Liver (tissue), 9 donors: ENCODE results near the gene CYP3A7. TPM values are rescaled to one million over a fixed set of nuclear protein-coding genes. Genes with fewer than 3 reads are reported as not detected.

Source experiments
- DNase-seq: peaks from one replicate; pipeline ENCODE4 v3.0.0-alpha.2; 2017; ENCODE audit warnings: low spot score
- H3K27ac ChIP-seq, 2 donors: one replicate each; pipeline ENCODE4 v1.7.0; 2013; ENCODE audit warnings: inconsistent platforms in 2 of 2, low read length in 2 of 2, control low read depth in 1 of 2, low read depth in 1 of 2, mild to moderate bottlenecking in 1 of 2
- H3K27me3 ChIP-seq, 4 donors: one replicate each; pipeline versions ENCODE4 v1.6.1 to v1.7.0; 2013; ENCODE audit warnings: low read length in 3 of 4, inconsistent platforms in 1 of 4, mild to moderate bottlenecking in 1 of 4, moderate library complexity in 1 of 4; ENCODE audit not compliant: control insufficient read depth in 4 of 4, insufficient read depth in 4 of 4
- H3K36me3 ChIP-seq, 4 donors: one replicate each; pipeline versions ENCODE4 v1.6.1 to v1.7.0; 2013; ENCODE audit warnings: low read length in 3 of 4, mild to moderate bottlenecking in 3 of 4, low read depth in 1 of 4, moderate library complexity in 1 of 4; ENCODE audit not compliant: control insufficient read depth in 4 of 4, insufficient read depth in 3 of 4
- H3K4me1 ChIP-seq, 4 donors: one replicate each; pipeline versions ENCODE4 v1.6.1 to v1.7.0; 2013; ENCODE audit warnings: low read length in 3 of 4, mild to moderate bottlenecking in 3 of 4, moderate library complexity in 1 of 4; ENCODE audit not compliant: control insufficient read depth in 4 of 4, insufficient read depth in 4 of 4
- H3K4me3 ChIP-seq, 3 donors: one replicate each; pipeline versions ENCODE4 v1.6.1 to v1.7.0; 2013; ENCODE audit warnings: low read length in 3 of 3, control low read depth in 1 of 3, low read depth in 1 of 3, mild to moderate bottlenecking in 1 of 3
- H3K9ac ChIP-seq, 2 donors: one replicate each; pipeline ENCODE4 v1.7.0; 2013; ENCODE audit warnings: low read length in 2 of 2, mild to moderate bottlenecking in 2 of 2, moderate library complexity in 2 of 2, control low read depth in 1 of 2, low read depth in 1 of 2
- H3K9me3 ChIP-seq, 4 donors: one replicate each; pipeline versions ENCODE4 v1.6.1 to v1.7.0; 2013; ENCODE audit warnings: low read length in 3 of 4; ENCODE audit not compliant: control insufficient read depth in 4 of 4
- CTCF ChIP-seq: fragments of 150-350 bp; IDR thresholded peaks from 2 replicates; pipeline ENCODE4 v1.5.1; 2017; ENCODE audit warnings: improper control_type of control experiment, low read depth, low read length; ENCODE audit not compliant: missing input control
- FOXA1 ChIP-seq: IDR thresholded peaks from 2 replicates; pipeline ENCODE4 v1.6.1; 2016; ENCODE audit warnings: antibody characterized with exemption
- FOXA2 ChIP-seq: IDR thresholded peaks from 2 replicates; pipeline ENCODE4 v1.6.1; 2016; ENCODE audit warnings: antibody characterized with exemption
- GABPA ChIP-seq, 2 donors: IDR thresholded peaks in 1 of 2; conservative IDR thresholded peaks in 1 of 2; 2 replicates each; pipeline ENCODE4 v1.6.1; 2016; ENCODE audit warnings: antibody characterized with exemption in 2 of 2, mild to moderate bottlenecking in 1 of 2, moderate library complexity in 1 of 2
- HNF4A ChIP-seq, 2 donors: conservative IDR thresholded peaks; 2 replicates each; pipeline ENCODE4 v1.6.1; 2016; ENCODE audit warnings: antibody characterized with exemption in 2 of 2, mild to moderate bottlenecking in 2 of 2
- JUND ChIP-seq, 2 donors: IDR thresholded peaks; 2 replicates each; pipeline ENCODE4 v1.6.1; 2016; ENCODE audit warnings: antibody characterized with exemption in 2 of 2
- NR2F2 ChIP-seq: IDR thresholded peaks from 2 replicates; pipeline ENCODE4 v1.6.1; 2016; ENCODE audit warnings: antibody characterized with exemption
- RAD21 ChIP-seq, 2 donors: IDR thresholded peaks; 2 replicates each; pipeline ENCODE4 v1.6.1; 2016; ENCODE audit warnings: antibody characterized with exemption in 2 of 2, mild to moderate bottlenecking in 2 of 2
- RXRA ChIP-seq, 2 donors: IDR thresholded peaks; 2 replicates each; pipeline ENCODE4 v1.6.1; 2017 to 2018; ENCODE audit warnings: antibody characterized with exemption in 2 of 2, mild to moderate bottlenecking in 1 of 2
- SP1 ChIP-seq: IDR thresholded peaks from 2 replicates; pipeline ENCODE4 v1.6.1; 2018; ENCODE audit warnings: antibody characterized with exemption, mild to moderate bottlenecking
- TAF1 ChIP-seq: conservative IDR thresholded peaks from 2 replicates; pipeline ENCODE4 v1.6.1; 2016; ENCODE audit warnings: antibody characterized with exemption, mild to moderate bottlenecking
- YY1 ChIP-seq: IDR thresholded peaks from 2 replicates; pipeline ENCODE4 v1.6.1; 2016; ENCODE audit warnings: antibody characterized with exemption, mild to moderate bottlenecking
- ZBTB33 ChIP-seq: IDR thresholded peaks from 2 replicates; pipeline ENCODE4 v1.6.1; 2016; ENCODE audit warnings: antibody characterized with exemption
- WGBS: extraction: QIAGEN DNeasy Blood & Tissue Kit; methylation state at CpG from one replicate; pipeline ENCODE4 v1.1.7; 2013; 5-methylcytosine and 5-hydroxymethylcytosine counted together
- polyA plus RNA-seq, 2 donors: library from polyadenylated mRNA; stranded (reverse) in 1 of 2; unstranded in 1 of 2; fragments of 200-250 nt in 1 of 2; fragments of >200 nt in 1 of 2; fragmentation: Nextera tagmentation in 1 of 2; extraction: Ambion mirVana in 1 of 2; gene quantifications; one replicate each; pipeline versions ENCODE4 v1.2.1 to v1.2.3, GENCODE V29; 2013 to 2015
- total RNA-seq, 2 donors: library from RNA; depleted of rRNA; stranded (reverse); fragments of >200 nt; gene quantifications; one replicate each; pipeline ENCODE4 v1.2.3, GENCODE V29; 2014
- TF ChIP-seq, protein P1 (sequence below): IDR thresholded peaks from 2 replicates; pipeline ENCODE4 v1.6.1; 2016; ENCODE audit warnings: antibody characterized with exemption
- TF ChIP-seq, protein P2 (sequence below): IDR thresholded peaks from 2 replicates; pipeline ENCODE4 v1.6.1; 2016; ENCODE audit warnings: antibody characterized with exemption, mild to moderate bottlenecking
- TF ChIP-seq, protein P3 (sequence below): IDR thresholded peaks from 2 replicates; pipeline ENCODE4 v1.6.1; 2016; ENCODE audit warnings: antibody characterized with exemption
- donor health status: healthy.
- donor health status: healthy.
- donor health status: healthy.
- donor health status: healthy.
- donor health status: healthy.

Gene CYP3A7
- total and polyA plus RNA-seq, 4 donors = 36.1 to 2,448 (median 83.4) TPM

DNA sequence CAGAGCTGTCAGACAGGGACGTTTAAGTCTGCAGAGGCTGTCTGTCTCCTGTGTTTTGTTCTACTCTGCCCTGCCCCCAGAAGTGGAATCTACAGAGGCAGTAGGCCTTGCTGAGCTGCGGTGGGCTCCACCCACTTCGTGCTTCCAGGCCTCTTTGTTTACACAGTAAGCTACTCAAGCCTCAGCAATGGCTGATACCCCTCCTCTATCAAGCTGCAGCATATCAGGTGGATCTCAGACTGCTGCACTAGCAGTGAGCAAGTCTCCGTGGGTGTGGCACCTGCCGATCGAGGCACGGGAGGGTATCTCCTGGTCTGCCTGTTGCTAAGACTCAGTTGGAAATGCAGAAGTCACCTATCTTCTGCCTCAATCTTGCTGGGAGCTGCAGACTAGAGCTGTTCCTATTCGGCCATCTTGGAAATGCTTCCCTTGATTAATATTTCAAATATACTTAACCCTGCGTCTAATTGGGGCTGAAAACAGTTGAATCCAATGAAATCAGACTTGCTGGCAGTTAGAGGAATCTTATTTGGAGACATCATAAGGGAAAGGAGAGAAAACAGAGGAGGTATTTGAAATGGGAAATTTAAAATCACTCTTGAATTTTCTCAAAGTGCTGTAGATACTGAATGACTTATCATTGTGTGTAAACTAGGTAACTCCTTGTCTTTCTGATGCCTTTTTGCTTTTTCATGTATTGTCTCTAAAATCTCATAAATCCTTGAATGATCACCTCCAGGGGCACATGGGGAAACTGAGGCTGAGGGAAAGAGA, 41.4 kb downstream of the CYP3A7 start:
- Histone ChIP-seq H3K4me1 (peaks cover 1 to 38% (median 18%) of the 10 kb centered on the region in 4 donors), H3K27ac (peak overlapping the region; percentile 91 to 93), H3K9ac (peak overlapping the region; percentile 1 to 84), H3K4me3 (peak overlapping the region in 2 of 3 donors; percentile 16 to 45), H3K9me3 (no peaks in the 10 kb centered on the region), H3K27me3 (no peaks in the 10 kb centered on the region), H3K36me3 (no peaks in the 10 kb centered on the region)
- peak; percentile 63 for TF ChIP-seq SP1
- TF ChIP-seq TAF1 = peak; percentile 71
- TF ChIP-seq RAD21 (IDR thresholded peaks at IDR 0.05) = peak in 1 of 2 donors; percentile 59
- TF ChIP-seq RXRA (IDR thresholded peaks at IDR 0.05) = peak in 1 of 2 donors; percentile 54
- peak; percentile 25 for TF ChIP-seq FOXA1
- TF ChIP-seq, protein P1, sequence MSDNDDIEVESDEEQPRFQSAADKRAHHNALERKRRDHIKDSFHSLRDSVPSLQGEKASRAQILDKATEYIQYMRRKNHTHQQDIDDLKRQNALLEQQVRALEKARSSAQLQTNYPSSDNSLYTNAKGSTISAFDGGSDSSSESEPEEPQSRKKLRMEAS = no peak
- no peak for TF ChIP-seq GABPA (IDR thresholded peaks at IDR 0.05 in 1 of 2, conservative IDR thresholded peaks at IDR 0.05 in 1 of 2)
- peak; percentile 90 for TF ChIP-seq YY1
- peak; percentile 5 to 34 for TF ChIP-seq HNF4A (conservative IDR thresholded peaks at IDR 0.05)
- TF ChIP-seq, protein P2, sequence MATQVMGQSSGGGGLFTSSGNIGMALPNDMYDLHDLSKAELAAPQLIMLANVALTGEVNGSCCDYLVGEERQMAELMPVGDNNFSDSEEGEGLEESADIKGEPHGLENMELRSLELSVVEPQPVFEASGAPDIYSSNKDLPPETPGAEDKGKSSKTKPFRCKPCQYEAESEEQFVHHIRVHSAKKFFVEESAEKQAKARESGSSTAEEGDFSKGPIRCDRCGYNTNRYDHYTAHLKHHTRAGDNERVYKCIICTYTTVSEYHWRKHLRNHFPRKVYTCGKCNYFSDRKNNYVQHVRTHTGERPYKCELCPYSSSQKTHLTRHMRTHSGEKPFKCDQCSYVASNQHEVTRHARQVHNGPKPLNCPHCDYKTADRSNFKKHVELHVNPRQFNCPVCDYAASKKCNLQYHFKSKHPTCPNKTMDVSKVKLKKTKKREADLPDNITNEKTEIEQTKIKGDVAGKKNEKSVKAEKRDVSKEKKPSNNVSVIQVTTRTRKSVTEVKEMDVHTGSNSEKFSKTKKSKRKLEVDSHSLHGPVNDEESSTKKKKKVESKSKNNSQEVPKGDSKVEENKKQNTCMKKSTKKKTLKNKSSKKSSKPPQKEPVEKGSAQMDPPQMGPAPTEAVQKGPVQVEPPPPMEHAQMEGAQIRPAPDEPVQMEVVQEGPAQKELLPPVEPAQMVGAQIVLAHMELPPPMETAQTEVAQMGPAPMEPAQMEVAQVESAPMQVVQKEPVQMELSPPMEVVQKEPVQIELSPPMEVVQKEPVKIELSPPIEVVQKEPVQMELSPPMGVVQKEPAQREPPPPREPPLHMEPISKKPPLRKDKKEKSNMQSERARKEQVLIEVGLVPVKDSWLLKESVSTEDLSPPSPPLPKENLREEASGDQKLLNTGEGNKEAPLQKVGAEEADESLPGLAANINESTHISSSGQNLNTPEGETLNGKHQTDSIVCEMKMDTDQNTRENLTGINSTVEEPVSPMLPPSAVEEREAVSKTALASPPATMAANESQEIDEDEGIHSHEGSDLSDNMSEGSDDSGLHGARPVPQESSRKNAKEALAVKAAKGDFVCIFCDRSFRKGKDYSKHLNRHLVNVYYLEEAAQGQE = no peak
- no peak for TF ChIP-seq ZBTB33
- peak; percentile 76 for TF ChIP-seq FOXA2
- TF ChIP-seq CTCF = no peak
- no peak for TF ChIP-seq NR2F2
- TF ChIP-seq JUND (IDR thresholded peaks at IDR 0.05) = no peak
- WGBS = 24% methylated on average over 9 of the region's 9 CpGs
- peak; percentile 67 for DNase-seq

DNA sequence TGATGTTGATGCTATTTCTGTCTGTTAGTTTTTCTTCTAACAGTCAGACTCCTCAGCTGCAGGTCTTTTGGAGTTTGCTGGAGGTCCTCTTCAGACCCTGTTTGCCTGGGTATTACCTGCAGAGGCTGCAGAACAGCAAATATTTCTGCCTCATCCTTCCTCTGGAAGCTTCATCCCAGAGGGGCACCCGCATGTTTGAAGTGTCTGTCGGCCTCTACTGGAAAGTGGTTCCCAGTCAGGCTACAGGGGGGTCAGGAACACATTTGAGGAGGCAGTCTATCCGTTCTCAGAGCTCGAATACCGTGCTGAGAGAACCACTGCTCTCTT, 41.9 kb downstream of the CYP3A7 start:
- H3K27me3 ChIP-seq = no peaks in the 10 kb centered on the region
- peaks cover under 1 to 36% (median 18%) of the 10 kb centered on the region in 4 donors for H3K4me1 ChIP-seq
- no peaks in the 10 kb centered on the region for H3K9me3 ChIP-seq
- H3K36me3 ChIP-seq = no peaks in the 10 kb centered on the region
- H3K9ac ChIP-seq = peak overlapping the region in 1 of 2 donors; percentile 64
- DNase-seq = no peak
- peak overlapping the region in 2 of 3 donors; percentile 16 to 45 for H3K4me3 ChIP-seq
- WGBS = 39% methylated on average over 5 of the region's 5 CpGs
- peak overlapping the region; percentile 91 to 93 for H3K27ac ChIP-seq
- TF ChIP-seq RXRA (IDR thresholded peaks at IDR 0.05) (no peak), ZBTB33 (no peak), NR2F2 (no peak), CTCF (no peak), HNF4A (conservative IDR thresholded peaks at IDR 0.05) (no peak), JUND (IDR thresholded peaks at IDR 0.05) (no peak), SP1 (no peak), YY1 (no peak), TAF1 (no peak), RAD21 (IDR thresholded peaks at IDR 0.05) (no peak)
- TF ChIP-seq, protein P3, sequence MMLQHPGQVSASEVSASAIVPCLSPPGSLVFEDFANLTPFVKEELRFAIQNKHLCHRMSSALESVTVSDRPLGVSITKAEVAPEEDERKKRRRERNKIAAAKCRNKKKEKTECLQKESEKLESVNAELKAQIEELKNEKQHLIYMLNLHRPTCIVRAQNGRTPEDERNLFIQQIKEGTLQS = no peak
- TF ChIP-seq, protein P1 = no peak
